ENCODE results near the gene TMEM178B.

Gene TMEM178B

GRCh38 chr7:141221007-141221612 is 147.2 kb downstream of the TMEM178B start:
- no peak for DNase-seq (ENCODE audit: low spot score)

GRCh38 chr7:141225916-141226618 is 152.2 kb downstream of the TMEM178B start:
- DNase-seq (ENCODE audit: low spot score) = no peak

- DNase-seq (ENCODE audit: low spot score) = peak; percentile 20
Observed at GRCh38 chr7:141227454-141227853, 153.6 kb downstream of the TMEM178B start.

- no peak for DNase-seq (ENCODE audit: low spot score)
Observed at GRCh38 chr7:141228482-141228881, 154.6 kb downstream of the TMEM178B start.

- DNase-seq (ENCODE audit: low spot score) = peak; percentile 59
Observed at GRCh38 chr7:141231018-141231792, 157.3 kb downstream of the TMEM178B start.

GRCh38 chr7:141232286-141233051 is 158.6 kb downstream of the TMEM178B start:
- no peak for DNase-seq (ENCODE audit: low spot score)

- DNase-seq (ENCODE audit: low spot score) = no peak
Observed at GRCh38 chr7:141234335-141235105, 160.7 kb downstream of the TMEM178B start.

- no peak for DNase-seq (ENCODE audit: low spot score)
Observed at GRCh38 chr7:141235656-141236055, 161.8 kb downstream of the TMEM178B start.

- no peak for DNase-seq (ENCODE audit: low spot score)
Observed at GRCh38 chr7:141238596-141239243, 164.9 kb downstream of the TMEM178B start.

GRCh38 chr7:141239661-141240060 is 165.8 kb downstream of the TMEM178B start:
- no peak for DNase-seq (ENCODE audit: low spot score)

GRCh38 chr7:141242568-141242967 is 168.7 kb downstream of the TMEM178B start:
- DNase-seq (ENCODE audit: low spot score) = no peak

- DNase-seq (ENCODE audit: low spot score) = no peak
Observed at GRCh38 chr7:141243368-141243767, 169.5 kb downstream of the TMEM178B start.

GRCh38 chr7:141244435-141244834 is 170.6 kb downstream of the TMEM178B start:
- no peak for DNase-seq (ENCODE audit: low spot score)

GRCh38 chr7:141246426-141246825 is 172.6 kb downstream of the TMEM178B start:
- DNase-seq (ENCODE audit: low spot score) = no peak

- no peak for DNase-seq (ENCODE audit: low spot score)
Observed at GRCh38 chr7:141251180-141251579, 177.3 kb downstream of the TMEM178B start.

GRCh38 chr7:141251957-141252356 is 178.1 kb downstream of the TMEM178B start:
- DNase-seq (ENCODE audit: low spot score) = no peak

GRCh38 chr7:141257597-141257996 is 183.7 kb downstream of the TMEM178B start:
- DNase-seq (ENCODE audit: low spot score) = no peak

GRCh38 chr7:141258559-141258958 is 184.7 kb downstream of the TMEM178B start:
- no peak for DNase-seq (ENCODE audit: low spot score)

GRCh38 chr7:141262101-141263090 is 188.5 kb downstream of the TMEM178B start:
- no peak for DNase-seq (ENCODE audit: low spot score)

- DNase-seq (ENCODE audit: low spot score) = no peak
Observed at GRCh38 chr7:141263508-141263907, 189.6 kb downstream of the TMEM178B start.
